GM19025 (cell line): ENCODE data around the gene OR2T2.
"Not testable (repeated sequence)": the region's sequence is repeated elsewhere in the genome, so short reads cannot be mapped to it uniquely, and the experiment has no call there.

ENCODE experiments used
- ATAC-seq: cut with Tn5 transposase; IDR thresholded peaks from one replicate; pipeline ENCODE4 v1.9.1; 2021; ENCODE audit warnings: mild to moderate bottlenecking, low read depth, moderate library complexity; ENCODE audit not compliant: unreplicated experiment

The OR2T2 gene

DNA sequence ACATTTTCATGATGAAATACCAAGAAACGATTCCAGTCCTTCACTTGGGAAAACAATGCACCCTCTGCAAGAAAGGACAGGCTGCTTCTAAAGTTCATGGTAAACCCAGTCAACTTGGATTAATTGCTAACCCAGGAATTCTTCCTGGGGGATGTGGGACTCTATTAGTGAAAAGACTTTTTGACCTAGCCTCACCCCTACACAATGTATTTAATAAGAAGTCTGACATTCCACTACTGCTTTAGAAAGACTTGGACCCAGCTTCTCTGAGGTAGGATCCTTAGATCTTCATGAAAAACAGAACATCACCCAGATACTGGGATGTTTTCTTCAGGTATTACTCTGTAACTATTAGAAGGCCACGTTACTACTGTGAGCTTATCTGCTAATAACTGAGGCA is at the start of gene OR2T2:
OR2T2 (plus strand) TSS at position 239 of the 400 bp plus-strand sequence. CDS start 7,161 bp downstream, outside the sequence.
- ATAC-seq: not testable (repeated sequence)

- no peak for ATAC-seq
These were observed 42.7 kb upstream of the OR2T2 start, which contains the start of gene OR2T1 for GRCh38 chr1:248402748-248403147. TSS of gene OR2T1 (plus strand) at chr1:248403048. CDS start at chr1:248406148, 3,100 bp downstream.

DNA sequence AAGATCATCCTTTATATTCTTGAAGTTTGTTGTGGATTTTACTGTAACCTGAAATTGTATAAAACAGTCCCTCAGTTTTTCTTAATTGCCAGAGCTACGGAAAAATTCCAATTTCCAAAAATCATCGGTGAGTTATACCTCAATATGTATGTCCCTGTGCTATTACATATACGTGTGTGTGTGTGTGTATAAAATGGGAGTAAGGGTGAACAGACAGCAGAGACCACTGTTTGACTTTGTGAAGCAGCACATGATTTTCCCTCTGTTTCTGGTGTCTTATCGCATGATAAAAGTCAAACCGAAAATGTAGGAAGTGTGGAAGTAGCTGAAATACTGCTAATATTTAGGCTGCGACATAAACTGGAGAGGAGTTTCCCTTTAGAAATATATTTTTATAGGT is 41.4 kb upstream of the OR2T2 start:
- ATAC-seq: no peak

GRCh38 chr1:248406721-248407692 is 38.4 kb upstream of the OR2T2 start:
- no peak for ATAC-seq

GRCh38 chr1:248416226-248416625 is 29.2 kb upstream of the OR2T2 start:
- no peak for ATAC-seq

DNA sequence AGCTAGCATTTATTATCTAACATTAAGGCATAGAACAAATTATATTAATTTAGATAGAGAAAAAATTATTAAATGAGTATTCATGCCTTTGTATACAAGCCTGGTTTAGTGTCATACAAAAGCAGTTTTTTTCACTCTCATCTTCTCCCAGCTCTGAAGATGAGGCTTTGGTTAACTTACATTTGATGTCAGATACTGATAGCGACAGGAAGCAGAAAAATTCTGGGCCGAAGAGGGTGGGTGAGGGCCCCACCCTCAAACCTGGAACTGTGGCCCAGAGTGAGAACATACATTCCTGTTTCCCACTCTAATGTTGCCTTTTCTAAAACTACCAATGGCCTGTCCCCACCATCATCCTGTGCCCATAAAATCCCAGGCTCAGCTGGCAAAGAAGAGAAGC is 27.6 kb upstream of the OR2T2 start:
- ATAC-seq: no peak

GRCh38 chr1:248421384-248421783 is 24.1 kb upstream of the OR2T2 start:
- ATAC-seq: no peak

DNA sequence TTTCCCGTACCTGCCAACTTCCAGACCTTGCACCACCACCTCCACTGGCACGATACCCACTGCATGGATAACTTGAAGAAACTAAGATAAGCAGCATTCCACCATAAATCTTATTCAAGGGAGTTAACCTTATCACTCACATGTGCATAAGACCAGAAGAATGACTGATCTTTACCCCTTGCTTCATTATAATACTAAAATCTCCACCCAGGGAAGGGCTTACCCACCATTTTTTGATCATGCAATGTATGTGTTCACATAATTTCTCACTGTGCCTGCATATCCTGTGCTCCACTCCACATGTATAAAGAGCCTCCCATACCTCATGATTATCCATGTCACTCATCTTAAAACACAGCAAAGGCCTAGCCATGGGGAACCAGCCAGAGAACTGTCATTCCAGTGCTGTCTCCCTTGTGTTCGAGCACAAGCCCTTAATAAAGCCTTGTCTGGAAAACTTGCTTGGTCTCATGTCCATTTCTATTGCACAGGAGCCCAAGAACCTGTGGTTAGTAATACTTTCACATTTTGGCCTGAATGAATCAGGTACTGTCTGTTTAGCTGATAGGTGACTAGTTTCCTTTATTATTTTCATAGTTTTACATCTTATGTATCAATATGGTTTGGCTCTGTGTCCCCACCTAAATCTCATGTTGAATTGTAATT is 17.8 kb upstream of the OR2T2 start:
- peak; percentile 36 for ATAC-seq

DNA sequence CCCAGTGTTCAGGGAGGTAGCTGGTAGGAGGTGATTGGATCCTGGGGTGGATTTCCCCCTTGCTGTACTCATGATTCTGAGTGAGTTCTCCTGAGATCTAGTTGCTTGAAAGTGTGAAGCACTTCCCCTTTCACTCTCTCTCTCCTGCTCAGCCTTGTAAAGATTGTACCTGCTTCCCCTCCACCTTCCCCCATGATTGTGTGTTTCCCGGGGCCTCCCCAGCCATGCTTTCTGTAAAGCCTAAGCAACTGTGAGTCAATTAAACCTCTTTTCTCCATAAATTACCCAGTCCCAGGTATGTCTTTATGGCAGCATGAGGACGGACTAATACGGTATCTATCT is 17.3 kb upstream of the OR2T2 start:
- peak; percentile 98 for ATAC-seq

DNA sequence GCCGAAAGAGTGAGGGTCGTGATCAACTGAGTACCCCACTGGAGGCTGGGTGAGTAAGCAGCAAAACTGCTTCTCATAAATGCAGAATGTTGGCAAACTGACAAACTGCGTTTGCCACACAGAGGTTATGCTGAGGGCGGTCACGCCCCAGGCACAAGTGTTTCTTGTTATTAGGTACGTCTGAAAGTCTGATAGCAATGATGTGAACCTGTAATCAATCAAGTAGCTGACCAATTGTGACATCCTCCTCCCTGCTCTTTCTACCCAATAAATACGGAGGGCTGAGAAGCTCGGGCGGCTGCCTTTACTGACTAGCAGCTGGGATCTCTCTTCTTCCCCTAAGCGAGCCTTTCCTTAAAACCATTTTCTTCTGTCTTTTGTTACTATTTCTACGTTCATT is 13.8 kb upstream of the OR2T2 start:
- not testable (repeated sequence) for ATAC-seq

DNA sequence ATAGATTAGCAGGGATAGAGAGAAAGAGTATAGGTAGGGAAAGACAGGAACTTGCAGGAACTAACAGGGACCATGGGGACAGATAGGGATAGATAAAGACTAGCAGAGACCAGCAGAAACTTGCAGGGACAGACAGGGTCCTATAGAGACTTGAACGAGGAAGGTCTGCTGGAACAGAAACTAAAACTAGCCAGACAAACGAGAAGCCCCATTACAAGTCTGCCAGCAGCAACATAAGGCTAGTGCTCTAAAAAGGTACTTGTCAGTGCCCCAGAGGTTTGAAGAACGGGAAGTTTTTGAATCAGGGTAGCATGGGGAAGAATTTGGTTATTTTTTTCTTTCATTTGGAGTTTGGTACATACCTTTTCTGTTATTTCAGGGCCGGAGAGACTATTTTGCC is 13.2 kb upstream of the OR2T2 start:
- ATAC-seq: not testable (repeated sequence)

DNA sequence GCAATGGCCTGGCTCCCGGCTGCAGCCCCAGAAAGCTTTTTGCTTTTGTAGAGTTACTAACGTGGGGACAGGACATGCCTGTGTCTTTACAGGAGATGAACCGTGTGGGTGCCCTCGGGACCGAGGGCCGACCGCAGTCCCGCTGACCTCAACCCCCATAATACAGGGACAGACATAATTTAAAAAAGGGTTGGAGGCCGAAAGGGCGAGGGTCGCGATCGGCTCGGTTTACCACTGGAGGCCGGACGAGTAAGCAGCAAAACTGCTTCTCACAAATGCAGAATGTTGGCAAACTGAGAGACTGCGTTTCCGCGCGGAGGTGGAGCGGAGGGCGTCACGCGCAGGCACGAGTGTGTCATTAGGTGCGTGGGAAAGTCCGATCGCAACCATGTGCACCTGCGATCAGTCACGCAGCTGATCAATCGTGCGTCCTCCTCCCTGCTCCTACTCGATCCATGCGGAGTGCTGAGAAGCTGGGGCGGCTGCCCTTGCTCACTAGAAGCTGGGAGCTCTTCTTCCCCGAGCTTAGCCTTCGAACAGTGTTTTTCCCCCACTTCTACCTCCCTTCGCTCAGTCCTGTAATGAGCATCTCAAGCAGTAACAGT is 11.5 kb upstream of the OR2T2 start:
- not testable (repeated sequence) for ATAC-seq

DNA sequence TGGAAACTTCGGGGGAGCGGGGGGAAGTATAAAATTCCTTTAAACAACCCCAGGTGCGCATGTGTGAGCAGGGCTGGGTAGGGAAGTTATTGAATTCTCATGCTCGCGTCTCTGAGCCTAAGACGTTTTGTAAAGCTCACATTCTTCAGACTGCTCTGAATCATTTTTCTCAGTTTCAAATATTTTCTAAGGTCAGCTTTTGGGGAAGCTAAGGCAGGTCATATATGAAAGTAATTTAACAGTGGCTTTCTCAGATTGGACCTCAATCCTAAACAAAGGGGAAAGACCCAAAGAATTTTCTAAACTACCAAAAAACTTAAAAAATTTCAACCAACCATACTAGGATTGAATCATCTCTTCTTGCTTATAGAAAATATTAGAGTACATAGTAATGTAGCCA is 10.5 kb upstream of the OR2T2 start:
- not testable (repeated sequence) for ATAC-seq

GRCh38 chr1:248436303-248436702 is 9.1 kb upstream of the OR2T2 start:
- ATAC-seq: peak; percentile 42

DNA sequence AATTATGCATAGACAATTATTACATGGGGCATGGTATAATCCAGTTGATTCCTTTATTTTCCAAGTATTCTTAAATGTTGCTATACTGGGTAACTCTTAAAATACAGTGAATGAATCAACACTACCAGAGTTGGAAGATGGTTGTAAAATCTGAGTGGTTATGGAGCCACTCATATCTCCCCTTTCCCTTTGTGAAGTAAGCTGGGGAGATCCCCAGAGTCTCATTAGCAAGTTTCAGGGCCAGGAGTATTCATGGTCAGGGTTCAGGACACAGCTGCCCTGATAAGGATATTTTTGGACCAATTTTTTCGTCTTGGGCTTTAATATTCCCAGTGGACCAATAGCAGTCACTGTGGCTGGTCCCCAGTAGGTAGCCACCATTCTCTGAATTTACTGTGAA is 6.8 kb upstream of the OR2T2 start:
- ATAC-seq: not testable (repeated sequence)

DNA sequence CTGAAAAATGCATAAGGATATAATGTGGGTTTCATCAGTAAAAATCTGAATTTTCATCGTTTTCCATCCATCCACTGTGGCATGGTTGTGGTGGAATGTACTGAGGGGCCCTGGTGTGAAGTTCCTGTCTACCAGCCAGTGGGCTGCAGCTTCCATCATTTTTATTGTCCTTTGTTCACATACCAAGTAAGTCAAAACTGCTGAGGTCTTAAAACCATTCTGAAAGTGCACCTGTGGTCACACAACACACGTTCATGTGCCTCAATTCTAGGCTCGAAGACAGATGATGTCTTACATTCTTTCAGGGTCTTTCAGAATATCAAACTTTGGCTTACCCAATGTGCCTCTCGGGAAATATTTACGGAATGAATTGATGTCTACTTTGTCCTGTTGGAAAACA is 6.2 kb upstream of the OR2T2 start:
- not testable (repeated sequence) for ATAC-seq

- ATAC-seq: not testable (repeated sequence)
These were observed 2.7 kb upstream of the OR2T2 start for GRCh38 chr1:248442500-248443277.

- not testable (repeated sequence) for ATAC-seq
These were observed 834 bp upstream of the OR2T2 start for GRCh38 chr1:248444603-248445002.

GRCh38 chr1:248448409-248449074 is 3.1 kb downstream of the OR2T2 start:
- ATAC-seq: peak; percentile 63
